Limb (tissue), 2 donors: Measurements from ENCODE around the gene ITGB1BP2.
"Not testable (repeated sequence)": the region's sequence is repeated elsewhere in the genome, so short reads cannot be mapped to it uniquely, and the experiment has no call there.

Experiments
- DNase-seq, 2 donors: peaks; one replicate each; pipeline ENCODE4 v3.0.0-alpha.2; 2016; ENCODE audit errors: extremely low spot score in 2 of 2

ITGB1BP2 gene

DNA sequence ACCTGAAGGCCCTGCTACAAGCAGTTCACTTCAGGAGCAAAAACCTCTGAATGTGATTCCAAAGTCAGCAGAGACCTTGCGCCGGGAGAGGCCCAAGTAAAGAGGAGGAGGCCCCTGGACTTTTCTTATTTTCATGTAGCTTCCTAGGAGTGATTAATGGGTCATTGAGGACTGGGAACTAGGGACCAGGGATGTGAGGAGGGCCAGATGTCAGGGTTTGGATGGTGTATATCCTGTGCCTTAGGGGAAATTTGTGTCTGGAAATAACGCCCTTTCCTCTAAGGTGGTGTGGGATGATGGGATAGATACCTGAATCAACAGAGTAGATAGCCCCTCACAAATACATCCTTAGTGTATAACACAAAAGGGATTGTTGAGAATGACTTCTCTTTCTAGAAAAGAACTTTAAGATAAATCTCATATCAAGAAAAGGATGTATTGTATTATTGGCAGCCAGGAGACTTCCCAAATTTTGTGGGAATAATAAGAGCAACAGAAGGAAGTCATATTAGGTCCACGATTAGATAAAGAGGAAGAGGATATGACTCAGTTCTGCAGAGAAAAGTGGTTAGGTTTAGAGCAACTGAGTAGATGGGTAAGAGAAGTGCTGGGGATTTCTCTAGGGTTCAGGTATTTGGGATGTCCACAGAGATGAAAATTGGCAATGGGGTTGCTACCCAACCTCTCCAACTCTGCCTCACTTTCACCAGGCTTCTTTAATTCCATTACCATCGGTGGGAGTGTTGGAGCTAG, 1.1 kb downstream of the ITGB1BP2 start:
- DNase-seq: no peak

DNA sequence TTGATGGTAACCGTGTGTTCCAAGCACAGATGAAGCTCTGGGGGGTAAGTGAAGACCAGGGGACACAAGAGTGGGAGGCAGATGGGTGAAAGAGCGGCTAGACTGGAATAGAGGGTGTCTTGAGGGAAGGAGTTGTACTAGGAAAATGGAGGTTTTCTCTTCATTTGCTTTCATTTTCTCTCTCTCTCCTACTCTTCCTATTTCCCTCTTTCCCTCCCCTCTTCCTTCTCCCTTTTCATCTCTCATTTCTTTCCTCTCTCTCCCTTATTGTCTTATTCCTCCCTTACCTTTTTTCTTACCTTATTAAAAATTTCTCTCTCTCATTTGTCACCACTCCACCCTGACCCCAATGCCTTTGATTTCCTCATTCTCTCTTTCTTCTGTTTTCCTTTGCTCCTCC, 3.0 kb downstream of the ITGB1BP2 start:
- no peak for DNase-seq

DNA sequence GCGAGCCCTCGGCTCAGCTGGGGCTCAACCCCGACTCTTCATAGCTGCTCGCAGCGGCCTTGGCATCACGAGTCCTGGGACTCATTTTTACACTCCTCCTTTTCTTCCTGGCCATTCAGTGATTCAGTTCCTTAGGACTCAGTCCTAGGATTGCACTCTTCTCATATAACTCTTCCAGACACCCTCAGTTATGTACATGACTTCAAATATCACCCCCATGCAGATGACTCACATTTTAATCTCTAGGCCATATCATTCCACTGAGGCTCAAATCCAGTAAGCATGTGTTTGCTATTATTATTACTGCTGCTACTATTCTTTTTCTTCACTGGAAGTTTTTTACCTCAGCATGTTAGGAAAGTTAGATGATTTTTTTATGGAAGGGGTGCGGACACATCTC, 14.4 kb downstream of the ITGB1BP2 start:
- DNase-seq: no peak

DNA sequence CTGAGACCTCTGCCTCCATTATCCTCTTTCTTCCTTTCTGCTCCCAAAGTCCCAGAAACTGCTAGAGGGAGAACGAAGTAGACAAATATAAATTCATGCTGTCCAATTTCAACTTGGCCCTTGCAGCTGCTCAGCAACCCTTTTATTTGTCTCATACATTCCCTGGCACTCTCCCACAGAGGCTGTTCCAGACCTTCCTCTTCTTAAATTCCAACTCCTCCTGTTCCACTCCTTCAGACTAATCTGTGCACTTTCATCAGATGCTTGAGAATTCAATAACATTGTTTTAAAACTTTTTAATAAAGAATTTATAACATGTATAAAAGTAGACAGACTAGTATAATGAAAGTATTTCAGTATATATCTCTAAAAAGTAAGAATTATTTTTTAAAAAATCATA, 15.4 kb downstream of the ITGB1BP2 start:
- peak in 1 of 2 donors; percentile 2 for DNase-seq

DNA sequence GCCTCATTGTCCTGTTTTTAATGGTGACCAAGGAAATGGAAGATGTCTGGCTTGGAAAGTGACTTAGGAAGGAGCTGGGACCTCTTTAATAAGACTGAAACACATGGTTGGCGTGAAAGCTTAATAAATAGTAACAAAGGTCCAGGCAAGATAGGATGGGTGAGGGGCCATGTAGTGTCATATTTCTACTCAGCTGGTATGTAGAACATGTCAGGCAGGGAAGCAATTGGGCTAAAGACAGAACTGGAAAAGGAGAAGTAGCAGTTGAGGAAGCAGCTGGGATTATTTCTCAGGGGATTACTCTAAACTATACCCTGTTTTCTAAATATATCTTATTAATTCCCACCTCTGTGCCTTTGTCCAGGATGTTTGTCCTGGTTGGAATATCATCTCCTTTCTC, 18.6 kb downstream of the ITGB1BP2 start:
- DNase-seq: peak in 1 of 2 donors; percentile 1

DNA sequence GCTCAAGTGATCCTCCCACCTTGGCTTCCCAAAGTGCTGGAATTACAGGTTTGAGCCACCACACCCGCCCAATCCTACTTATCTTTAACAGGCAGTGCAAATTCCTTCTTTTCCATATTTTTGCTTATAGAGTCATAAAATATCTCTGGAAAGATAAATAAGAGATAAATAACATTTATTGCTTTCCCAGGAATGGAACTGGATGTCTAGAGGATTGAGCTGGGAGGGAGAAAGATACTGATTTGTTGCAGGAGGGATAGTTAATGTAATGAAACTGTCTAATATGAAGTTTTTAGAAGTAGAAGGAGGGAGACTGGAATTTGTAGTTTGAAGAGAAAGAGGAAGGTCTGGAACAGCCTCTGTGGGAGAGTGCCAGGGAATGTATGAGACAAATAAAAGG, 20.2 kb downstream of the ITGB1BP2 start:
- no peak for DNase-seq

DNA sequence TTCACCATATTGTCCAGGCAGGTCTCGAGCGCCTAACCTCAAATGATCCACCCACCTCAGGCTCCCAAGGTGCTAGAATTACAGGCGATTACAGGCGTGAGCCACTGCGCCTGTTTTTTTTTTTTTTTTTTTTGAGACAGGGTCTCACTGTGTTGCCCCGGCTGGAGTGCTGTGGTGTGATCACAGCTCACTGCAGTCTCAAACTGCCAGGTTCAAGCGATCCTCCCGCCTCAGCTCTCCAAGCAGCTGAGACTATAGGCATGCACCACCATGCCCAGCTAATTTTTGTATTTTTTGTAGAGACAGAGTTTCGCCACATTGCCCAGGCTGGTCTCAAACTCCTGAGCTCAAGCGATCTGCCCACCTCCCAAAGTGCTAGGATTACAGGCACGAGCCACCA, 22.9 kb downstream of the ITGB1BP2 start:
- DNase-seq: not testable (repeated sequence)

DNA sequence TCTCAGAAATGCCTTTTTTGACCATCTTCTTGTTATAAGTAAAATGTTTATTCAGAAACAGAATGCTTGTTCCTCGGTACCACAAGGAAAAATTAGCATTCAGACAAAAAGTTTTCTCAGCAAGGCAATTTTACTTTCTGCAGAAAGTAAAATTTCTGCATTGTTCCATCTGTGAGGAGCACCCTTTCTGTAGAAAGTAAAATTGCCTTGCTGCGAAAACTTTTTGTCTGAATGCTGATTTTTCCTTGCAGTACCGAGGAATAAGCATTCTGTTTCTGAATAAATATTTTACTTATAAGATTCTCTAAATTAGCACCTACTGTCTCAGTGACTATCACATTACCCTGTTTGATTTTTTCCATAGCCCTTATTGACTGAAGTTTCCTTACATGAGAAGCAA, 24.8 kb downstream of the ITGB1BP2 start:
- no peak for DNase-seq

DNA sequence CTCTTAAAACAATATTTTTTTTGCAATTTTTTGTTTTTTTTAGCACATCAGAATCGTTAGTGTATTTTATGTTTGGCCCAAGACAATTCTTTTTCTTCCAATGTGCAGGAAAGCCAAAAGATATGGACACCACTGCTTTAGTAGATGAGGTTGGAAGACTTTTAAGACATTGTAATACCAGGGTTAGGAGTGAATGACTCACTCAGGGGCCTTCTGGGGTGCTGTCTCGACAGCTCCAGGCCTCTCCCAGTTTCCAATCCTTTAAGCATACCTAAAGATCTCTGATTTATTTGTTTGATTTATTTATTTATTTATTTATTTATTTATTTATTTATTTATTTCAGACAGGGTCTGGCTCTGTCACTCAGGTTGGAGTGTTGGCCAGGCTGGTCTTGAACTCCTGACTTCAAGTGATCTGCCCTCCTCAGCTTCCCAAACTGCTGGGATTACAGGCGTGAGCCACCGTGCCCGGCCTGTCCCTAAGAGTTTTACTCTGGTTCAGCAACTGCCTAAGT, 47.7 kb downstream of the ITGB1BP2 start:
- DNase-seq: not testable (repeated sequence)

DNA sequence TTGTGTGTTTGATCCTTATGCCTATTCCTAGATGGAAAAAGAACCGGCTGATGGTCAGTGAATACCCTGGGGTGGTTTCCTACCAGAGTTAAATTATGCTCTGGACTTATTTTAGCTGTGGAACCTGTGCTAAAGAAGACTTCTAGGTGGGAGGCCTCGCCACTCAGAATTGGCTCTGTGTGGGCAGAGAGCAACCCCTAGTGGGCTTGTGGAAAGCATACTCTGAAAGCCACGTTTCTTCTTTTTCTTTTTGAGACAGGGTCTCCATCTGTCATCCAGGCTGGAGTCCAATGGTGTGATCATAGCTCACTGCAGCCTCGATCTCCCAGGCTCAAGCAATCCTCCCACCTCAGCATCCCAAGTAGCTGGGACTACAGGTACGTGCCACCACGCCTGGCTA, 48.3 kb downstream of the ITGB1BP2 start:
- not testable (repeated sequence) for DNase-seq

DNA sequence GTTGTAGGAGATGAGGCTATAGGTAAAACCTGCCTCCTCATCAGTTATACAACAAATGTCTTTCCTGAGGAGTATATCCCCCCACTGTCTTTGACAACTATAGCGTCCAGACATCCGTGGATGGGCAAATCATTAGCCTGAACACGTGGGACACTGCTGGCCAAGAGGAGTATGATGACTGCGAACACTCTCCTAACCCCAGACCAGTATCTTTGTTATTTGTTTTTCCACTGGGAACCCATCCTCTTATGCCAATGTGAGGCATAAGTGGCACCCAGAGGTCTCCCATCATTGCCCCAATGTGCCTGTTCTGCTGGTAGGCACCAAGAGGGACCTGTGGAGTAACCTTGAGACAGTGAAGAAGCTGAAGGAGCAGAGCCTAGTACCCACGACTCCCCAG, 50.9 kb downstream of the ITGB1BP2 start:
- not testable (repeated sequence) for DNase-seq
